T-helper 17 cell (primary cell): ENCODE data around the gene MSLN. TPM values are rescaled to one million over a fixed set of nuclear protein-coding genes. Genes with fewer than 3 reads are reported as not detected.
"Not testable (repeated sequence)": the region's sequence is repeated elsewhere in the genome, so short reads cannot be mapped to it uniquely, and the experiment has no call there.

Source experiments
- ATAC-seq: fragments of 150-1000 bp; cut with Tn5 transposase; 2 replicates; pipeline ENCODE4 v1.10.0; 2021; ENCODE audit warnings: mild to moderate bottlenecking, moderate library complexity
- DNase-seq, 3 donors: peaks; one replicate each; pipeline versions ENCODE4 v3.0.0 to v3.0.0-alpha.2; 2020 to 2021
- H3K9me3 ChIP-seq: one replicate; pipeline ENCODE4 v1.7.0; 2013; ENCODE audit warnings: low read length, mild to moderate bottlenecking; ENCODE audit not compliant: control insufficient read depth, poor library complexity, severe bottlenecking
- H3K27ac Mint-ChIP-seq: one replicate; pipeline ENCODE4 v1.8.0; 2022; ENCODE audit warnings: mild to moderate bottlenecking, moderate library complexity, mixed read lengths
- H3K27me3 Mint-ChIP-seq: one replicate; pipeline ENCODE4 v1.8.0; 2022; ENCODE audit warnings: mixed read lengths
- H3K36me3 Mint-ChIP-seq: one replicate; pipeline ENCODE4 v1.8.0; 2022; ENCODE audit warnings: low read depth, mixed read lengths
- H3K4me1 Mint-ChIP-seq: one replicate; pipeline ENCODE4 v1.8.0; 2022; ENCODE audit warnings: mild to moderate bottlenecking, mixed read lengths
- H3K4me3 Mint-ChIP-seq: one replicate; pipeline ENCODE4 v1.8.0; 2022; ENCODE audit warnings: mild to moderate bottlenecking, moderate library complexity, mixed read lengths
- total RNA-seq, 4 donors: library from RNA in 2 of 4; stranded (reverse) in 2 of 4; gene quantifications; one replicate each; pipeline ENCODE4 v1.2.3 and lab custom pipeline; 2022 to 2026

The MSLN gene
- total RNA-seq, 2 donors from 2014 or later: not detected

DNA sequence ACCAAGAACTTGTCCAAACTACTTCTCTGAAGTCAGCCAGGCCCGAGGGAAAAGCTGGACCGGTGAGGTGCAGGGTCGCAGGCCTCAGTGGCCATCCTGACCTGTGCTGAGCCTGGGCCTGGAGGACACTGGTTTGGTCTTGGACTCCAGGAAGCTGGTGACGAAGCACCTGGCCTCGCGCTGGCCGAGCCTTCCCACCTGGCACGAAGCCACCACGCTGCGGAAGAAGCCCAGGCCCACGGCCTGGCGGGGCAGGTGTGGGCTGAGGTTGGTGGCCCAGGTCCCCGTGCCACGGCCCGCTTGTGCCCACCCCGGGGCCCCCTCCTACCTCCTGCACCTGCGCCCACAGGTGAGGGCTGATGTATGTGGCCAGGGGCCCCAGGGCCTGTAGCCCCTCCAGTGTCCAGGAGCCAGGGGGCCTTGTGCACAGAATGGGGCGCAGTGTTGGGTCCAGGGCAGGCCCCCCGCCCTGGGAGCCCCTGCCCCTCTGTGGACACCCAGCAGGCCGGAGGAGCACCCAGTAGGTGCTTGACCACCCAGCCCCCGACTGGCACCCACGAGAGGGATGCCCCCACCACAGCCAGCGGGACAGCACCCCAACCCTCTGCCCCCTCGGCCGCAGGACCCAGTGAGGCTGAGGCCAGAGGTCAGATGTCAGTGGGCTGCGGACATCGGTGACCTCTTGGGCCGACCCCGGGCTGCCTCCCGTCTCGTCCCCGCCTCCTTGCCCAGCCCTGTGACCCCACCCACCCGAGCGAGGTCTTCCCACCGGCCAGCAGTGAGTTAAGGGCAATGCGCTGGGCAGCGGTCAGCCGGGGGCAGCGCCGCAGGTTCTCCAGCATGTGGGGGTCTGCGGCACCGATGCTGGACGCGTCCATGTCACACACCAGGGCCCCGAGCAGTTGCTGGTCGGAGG is 13.8 kb downstream of the MSLN start:
- peaks cover 7% of the 10 kb centered on the region for H3K27me3 Mint-ChIP-seq
- ATAC-seq (no peak), DNase-seq (no peak)
- no peak overlapping the region for H3K27ac Mint-ChIP-seq
- peaks cover 2% of the 10 kb centered on the region for H3K4me1 Mint-ChIP-seq
- H3K4me3 Mint-ChIP-seq: no peak overlapping the region
- no peaks in the 10 kb centered on the region for H3K36me3 Mint-ChIP-seq
- no peaks in the 10 kb centered on the region for H3K9me3 ChIP-seq

DNA sequence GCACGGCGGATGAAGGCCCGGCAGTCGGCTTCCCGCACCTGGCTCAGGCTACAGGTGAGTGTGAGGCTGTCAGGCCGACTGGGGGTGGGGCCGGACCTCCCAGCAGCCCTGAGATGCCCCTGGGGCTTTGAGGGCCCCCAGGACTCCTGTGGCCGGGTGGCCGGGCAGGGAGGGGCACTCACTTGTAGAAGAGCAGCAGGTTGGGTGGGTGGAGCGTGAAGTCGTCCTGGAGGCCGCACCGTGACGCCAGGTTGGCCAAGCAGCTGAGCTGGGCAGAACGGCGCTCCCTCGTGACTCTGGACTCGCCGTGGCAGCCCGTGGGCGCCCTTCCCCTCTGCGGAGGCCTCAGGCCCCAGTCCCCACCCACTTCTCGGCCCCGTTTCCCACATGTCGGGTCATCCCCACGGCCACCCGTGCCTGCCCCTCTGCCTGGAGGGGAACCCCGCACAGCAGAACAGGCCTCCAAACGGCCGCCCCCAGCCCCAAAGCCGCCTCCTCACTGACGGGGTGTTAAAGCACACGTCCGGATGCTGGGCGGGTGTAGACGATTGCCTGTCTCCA is 14.8 kb downstream of the MSLN start:
- Mint-ChIP-seq H3K4me3 (no peak overlapping the region), H3K4me1 (peaks cover 2% of the 10 kb centered on the region), H3K27me3 (peaks cover 7% of the 10 kb centered on the region), H3K27ac (no peak overlapping the region), H3K36me3 (no peaks in the 10 kb centered on the region)
- DNase-seq: no peak
- no peaks in the 10 kb centered on the region for H3K9me3 ChIP-seq
- ATAC-seq: no peak

DNA sequence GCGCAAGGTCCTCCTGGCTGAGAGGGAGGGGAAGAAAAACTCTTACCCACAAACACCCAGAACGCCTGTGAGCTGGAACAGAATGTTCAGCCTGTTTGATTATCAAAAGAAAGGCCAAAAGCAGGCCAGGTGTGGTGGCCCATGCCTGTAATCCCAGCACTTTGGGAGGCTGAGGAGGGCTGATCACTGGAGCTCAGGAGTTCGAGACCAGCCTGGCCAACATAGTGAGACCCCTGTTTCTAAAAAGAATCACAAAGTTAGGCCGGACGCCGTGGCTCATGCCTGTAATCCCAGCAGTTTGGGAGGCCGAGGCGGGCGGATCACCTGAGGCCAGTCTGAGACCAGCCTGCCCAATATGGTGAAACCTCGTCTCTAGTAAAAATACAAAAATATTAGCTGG is 15.8 kb downstream of the MSLN start:
- not testable (repeated sequence) for H3K9me3 ChIP-seq, H3K4me3 Mint-ChIP-seq, H3K27me3 Mint-ChIP-seq, ATAC-seq, H3K27ac Mint-ChIP-seq, DNase-seq, H3K36me3 Mint-ChIP-seq, H3K4me1 Mint-ChIP-seq

DNA sequence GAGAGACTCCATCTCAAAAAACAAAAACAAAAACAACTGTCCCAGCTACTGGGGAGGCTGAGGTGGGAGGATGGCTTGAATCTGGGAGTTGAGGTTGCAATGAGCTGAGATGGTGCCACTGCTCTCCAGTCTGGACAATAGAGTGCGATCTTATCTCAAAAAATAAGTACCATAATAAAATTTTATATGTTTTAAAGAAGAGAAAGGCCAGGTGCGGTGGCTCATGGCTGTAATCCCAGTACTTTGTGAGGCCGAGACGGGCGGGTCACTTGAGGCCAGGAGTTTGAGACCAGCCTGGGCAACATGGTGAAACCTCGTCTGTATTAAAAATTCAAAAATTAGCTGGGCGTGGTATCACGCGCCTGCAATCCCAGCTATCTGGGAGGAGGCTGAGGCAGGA is 16.3 kb downstream of the MSLN start:
- no peak for DNase-seq
- H3K27me3 Mint-ChIP-seq: no peaks in the 10 kb centered on the region
- no peak overlapping the region for H3K27ac Mint-ChIP-seq
- ATAC-seq: no peak
- no peaks in the 10 kb centered on the region for H3K36me3 Mint-ChIP-seq
- no peaks in the 10 kb centered on the region for H3K9me3 ChIP-seq
- peaks cover 4% of the 10 kb centered on the region for H3K4me1 Mint-ChIP-seq
- H3K4me3 Mint-ChIP-seq: no peak overlapping the region

DNA sequence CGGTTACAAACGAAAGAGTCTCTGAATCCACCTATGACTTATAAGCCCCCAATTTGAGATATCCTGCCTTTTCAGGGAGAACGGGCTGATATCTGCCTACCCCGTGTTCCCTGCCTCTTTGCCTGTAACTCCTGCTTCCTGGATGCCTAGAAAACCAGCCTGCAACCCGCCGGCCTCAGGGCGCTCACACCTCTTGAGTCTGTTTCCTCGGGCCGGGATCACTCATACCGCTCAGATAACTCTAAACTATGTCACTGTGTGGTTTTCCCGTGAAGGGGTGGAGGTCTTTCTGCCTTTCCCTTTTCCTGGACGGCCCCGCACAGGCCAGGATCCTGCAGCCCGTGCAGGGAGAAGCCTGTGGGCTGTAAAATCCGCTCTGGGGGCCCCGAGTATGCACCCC is 17.3 kb downstream of the MSLN start:
- H3K27me3 Mint-ChIP-seq: no peaks in the 10 kb centered on the region
- no peak for ATAC-seq
- no peaks in the 10 kb centered on the region for H3K9me3 ChIP-seq
- no peak overlapping the region for H3K27ac Mint-ChIP-seq
- peaks cover 4% of the 10 kb centered on the region for H3K4me1 Mint-ChIP-seq
- DNase-seq: no peak
- H3K4me3 Mint-ChIP-seq: no peak overlapping the region
- no peaks in the 10 kb centered on the region for H3K36me3 Mint-ChIP-seq

DNA sequence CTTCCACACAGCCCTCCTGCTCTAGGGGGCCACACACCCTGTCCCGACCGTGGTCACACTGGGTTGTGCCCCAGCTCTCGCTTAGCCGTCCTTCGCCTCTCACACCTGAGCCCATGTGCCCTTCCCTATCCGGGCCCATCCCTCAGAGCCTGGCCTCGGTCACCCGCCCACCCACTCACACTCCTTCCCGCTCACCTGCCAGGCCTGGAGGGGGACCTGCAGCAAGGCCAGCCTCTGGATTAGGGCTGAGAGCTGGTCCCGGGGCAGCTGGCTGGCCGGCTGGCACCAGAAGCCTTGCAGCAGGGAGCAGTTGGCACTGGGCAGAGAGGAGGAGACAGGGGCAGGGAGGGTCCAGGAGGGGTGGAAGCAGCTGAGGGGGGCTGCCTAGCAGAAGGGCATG is 17.9 kb downstream of the MSLN start:
- H3K4me1 Mint-ChIP-seq: peaks cover 4% of the 10 kb centered on the region
- no peak for ATAC-seq
- H3K4me3 Mint-ChIP-seq: no peak overlapping the region
- DNase-seq: no peak
- H3K27me3 Mint-ChIP-seq: no peaks in the 10 kb centered on the region
- H3K9me3 ChIP-seq: no peaks in the 10 kb centered on the region
- no peaks in the 10 kb centered on the region for H3K36me3 Mint-ChIP-seq
- no peak overlapping the region for H3K27ac Mint-ChIP-seq

DNA sequence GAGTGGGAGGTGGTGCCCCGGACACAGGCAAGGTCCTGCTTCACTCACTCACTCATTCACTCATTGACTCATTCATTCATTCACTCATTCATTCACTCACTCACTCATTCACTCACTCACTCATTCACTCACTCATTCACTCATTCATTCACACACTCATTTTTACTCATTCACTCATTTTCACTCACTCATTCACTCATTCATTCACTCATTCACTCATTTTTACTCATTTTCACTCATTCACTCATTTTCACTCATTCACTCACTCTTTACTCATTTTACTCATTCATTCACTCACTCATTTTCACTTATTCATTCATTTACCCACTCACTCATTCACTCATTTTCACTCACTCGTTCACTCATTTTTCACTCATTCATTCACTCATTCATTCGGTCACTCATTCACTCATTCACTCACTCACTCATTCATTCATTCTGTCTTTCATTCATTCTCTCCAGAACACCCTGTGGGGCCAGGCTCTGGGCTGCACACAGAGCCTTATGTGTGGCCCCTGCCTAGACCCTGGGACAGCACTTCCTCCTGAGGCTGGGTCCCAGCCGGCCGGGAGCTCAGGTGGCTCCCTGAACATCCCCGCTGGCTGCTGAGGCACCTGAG is 18.5 kb downstream of the MSLN start:
- DNase-seq: no peak
- H3K4me3 Mint-ChIP-seq: no peak overlapping the region
- no peaks in the 10 kb centered on the region for H3K27me3 Mint-ChIP-seq
- peaks cover 4% of the 10 kb centered on the region for H3K4me1 Mint-ChIP-seq
- no peaks in the 10 kb centered on the region for H3K9me3 ChIP-seq
- H3K36me3 Mint-ChIP-seq: no peaks in the 10 kb centered on the region
- H3K27ac Mint-ChIP-seq: no peak overlapping the region
- ATAC-seq: no peak

DNA sequence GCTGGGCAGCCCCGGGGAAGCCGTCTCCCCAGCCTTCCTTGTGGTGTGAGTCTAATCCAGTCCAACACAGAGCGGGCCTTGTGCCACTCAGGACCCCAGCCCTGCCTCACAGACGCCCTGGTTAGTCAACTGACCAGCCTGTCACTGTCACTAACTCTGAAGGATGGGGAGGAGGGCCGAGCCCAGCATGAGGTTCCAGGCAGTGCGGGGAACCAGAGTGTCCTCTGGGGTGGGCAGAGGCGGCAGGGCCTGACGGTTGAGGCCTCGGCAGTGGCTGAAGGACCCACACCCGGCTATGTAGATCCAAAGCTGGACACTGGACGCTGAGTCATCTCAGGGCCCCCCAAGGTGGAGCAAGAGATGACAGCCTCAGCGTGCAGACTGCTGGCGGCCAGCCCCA is 19.0 kb downstream of the MSLN start:
- no peak overlapping the region for H3K4me3 Mint-ChIP-seq
- peaks cover 4% of the 10 kb centered on the region for H3K4me1 Mint-ChIP-seq
- DNase-seq (no peak), ATAC-seq (no peak)
- H3K27ac Mint-ChIP-seq: no peak overlapping the region
- no peaks in the 10 kb centered on the region for H3K36me3 Mint-ChIP-seq
- H3K9me3 ChIP-seq: no peaks in the 10 kb centered on the region
- no peaks in the 10 kb centered on the region for H3K27me3 Mint-ChIP-seq

DNA sequence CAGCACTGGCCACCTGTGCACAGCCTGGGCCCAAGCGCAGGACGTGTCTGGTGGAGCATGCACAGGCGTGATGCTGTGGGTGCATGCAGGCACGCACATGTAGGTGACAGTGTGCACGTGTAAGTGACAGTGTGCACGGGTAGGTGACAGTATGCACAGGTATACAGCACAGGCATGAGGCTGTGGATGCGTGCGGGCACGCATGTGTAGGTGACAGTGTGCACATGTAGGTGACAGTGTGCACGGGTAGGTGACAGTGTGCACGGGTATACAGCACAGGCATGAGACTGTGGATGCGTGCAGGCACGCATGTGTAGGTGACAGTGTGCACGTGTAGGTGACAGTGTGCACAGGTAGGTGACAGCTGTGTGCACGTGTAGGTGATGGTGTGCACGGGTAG is 19.8 kb downstream of the MSLN start:
- no peak overlapping the region for H3K4me3 Mint-ChIP-seq
- no peaks in the 10 kb centered on the region for H3K9me3 ChIP-seq
- DNase-seq (no peak), ATAC-seq (no peak)
- H3K4me1 Mint-ChIP-seq: peaks cover 7% of the 10 kb centered on the region
- H3K27me3 Mint-ChIP-seq: no peaks in the 10 kb centered on the region
- H3K27ac Mint-ChIP-seq: no peak overlapping the region
- no peaks in the 10 kb centered on the region for H3K36me3 Mint-ChIP-seq

DNA sequence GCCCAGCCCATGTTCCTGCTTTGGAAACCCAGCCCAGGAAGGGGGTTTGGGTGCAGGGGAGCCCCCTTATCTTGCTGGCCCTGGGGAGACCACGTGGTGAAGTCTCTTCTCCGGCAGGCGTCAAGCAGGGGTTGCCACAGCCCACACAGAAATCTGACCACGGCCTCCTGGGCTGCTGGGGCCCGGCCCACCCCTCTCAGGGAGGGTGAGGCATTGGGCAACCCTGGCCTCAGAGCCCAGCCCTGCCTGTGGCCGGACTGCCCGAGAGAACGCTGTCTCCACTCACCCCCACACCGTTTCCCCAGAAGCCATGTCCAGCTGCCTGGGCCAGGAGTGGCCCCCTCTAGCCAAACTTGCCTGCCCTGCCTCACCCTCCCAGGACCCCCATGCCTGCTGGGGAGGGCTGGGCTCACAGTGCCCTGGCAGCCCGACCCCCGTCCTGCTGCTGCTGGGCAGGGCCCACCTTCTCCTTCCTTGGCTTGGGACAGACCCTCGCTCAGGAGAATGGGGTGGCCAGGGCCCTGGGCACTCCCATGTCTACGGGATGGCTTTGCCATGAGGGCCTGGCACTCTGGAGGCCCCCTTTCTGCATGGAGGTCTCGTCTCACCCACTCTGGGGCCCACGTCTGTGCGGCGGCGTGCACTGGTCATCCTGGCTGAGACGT is 20.9 kb downstream of the MSLN start:
- peaks cover 7% of the 10 kb centered on the region for H3K4me1 Mint-ChIP-seq
- H3K9me3 ChIP-seq: no peaks in the 10 kb centered on the region
- H3K27ac Mint-ChIP-seq: no peak overlapping the region
- no peaks in the 10 kb centered on the region for H3K36me3 Mint-ChIP-seq
- DNase-seq (no peak), ATAC-seq (no peak)
- H3K27me3 Mint-ChIP-seq: no peaks in the 10 kb centered on the region
- no peak overlapping the region for H3K4me3 Mint-ChIP-seq

DNA sequence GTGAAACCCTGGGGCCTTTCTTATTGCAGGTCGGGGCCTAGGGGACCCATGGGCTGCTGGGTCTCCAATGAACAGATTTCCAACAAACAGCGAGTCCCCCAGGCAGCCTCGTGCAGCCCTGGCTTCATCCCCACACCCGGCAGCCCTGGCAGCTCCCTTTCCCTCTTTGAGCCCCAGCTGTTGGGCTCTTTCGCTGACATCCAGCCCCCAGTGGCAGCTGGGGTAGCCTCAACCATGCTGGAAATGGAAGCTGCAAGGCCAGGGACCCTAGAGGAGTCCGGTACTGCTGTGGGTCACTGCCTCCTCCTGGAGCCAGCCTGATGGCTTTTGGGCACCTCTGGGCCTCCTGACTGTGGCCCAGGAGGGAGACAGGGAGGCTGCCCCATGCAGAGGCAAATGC is 21.7 kb downstream of the MSLN start:
- Mint-ChIP-seq H3K27ac (no peak overlapping the region), H3K27me3 (no peaks in the 10 kb centered on the region), H3K4me3 (no peak overlapping the region), H3K4me1 (peaks cover 10% of the 10 kb centered on the region), H3K36me3 (no peaks in the 10 kb centered on the region)
- no peak for ATAC-seq
- DNase-seq: no peak
- no peaks in the 10 kb centered on the region for H3K9me3 ChIP-seq

DNA sequence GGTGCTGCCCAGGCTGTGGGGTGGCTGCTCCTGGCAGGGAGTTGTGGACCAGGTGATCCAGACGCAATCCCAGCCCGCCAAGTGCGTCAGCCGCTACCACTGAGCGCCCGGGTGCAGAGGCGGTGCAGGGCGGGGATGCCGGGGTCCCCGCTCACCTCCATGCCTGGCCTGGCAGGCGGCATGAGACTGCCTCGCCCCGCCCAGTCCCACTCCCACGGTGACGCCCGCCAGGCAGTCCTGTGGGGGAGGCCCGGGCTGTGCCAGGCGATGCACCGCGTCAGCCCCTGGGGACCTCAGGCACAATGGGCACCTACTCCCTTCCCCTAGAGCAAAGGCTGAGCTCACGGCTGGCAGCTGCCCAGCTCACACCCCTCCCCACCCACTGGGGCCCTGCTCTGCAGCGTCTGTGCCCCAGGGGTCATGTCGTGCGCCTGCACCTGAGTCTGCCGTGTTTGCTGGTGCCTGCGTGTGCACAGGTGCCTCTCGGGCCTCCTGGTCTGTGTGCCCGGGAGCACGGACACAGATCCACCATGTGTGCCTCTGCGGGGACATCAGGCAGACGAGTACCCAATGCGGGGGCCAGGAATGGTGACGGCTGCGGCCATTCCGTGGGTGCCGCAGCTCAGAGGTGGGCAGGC is 22.4 kb downstream of the MSLN start:
- H3K4me1 Mint-ChIP-seq: peaks cover 8% of the 10 kb centered on the region
- no peaks in the 10 kb centered on the region for H3K27me3 Mint-ChIP-seq
- no peak overlapping the region for H3K27ac Mint-ChIP-seq
- H3K9me3 ChIP-seq: no peaks in the 10 kb centered on the region
- ATAC-seq: no peak
- H3K36me3 Mint-ChIP-seq: no peaks in the 10 kb centered on the region
- H3K4me3 Mint-ChIP-seq: no peak overlapping the region
- no peak for DNase-seq
